Left renal pelvis (tissue), 4 donors: ENCODE results near the gene ATXN1. TPM values are rescaled to one million over a fixed set of nuclear protein-coding genes. Genes with fewer than 3 reads are reported as not detected.

Experiments used
- DNase-seq, 4 donors: peaks; one replicate each; pipeline ENCODE4 v3.0.0-alpha.2; 2013; ENCODE audit warnings: low read depth in 4 of 4, low spot score in 3 of 4
- polyA plus RNA-seq, 4 donors: library from polyadenylated mRNA; unstranded; fragments of 120-200 nt; gene quantifications; one replicate each; pipeline ENCODE4 v1.2.1, GENCODE V29; 2013; ENCODE audit not compliant: insufficient read length in 4 of 4

The ATXN1 gene
- polyA plus RNA-seq, 4 donors = 18.5 to 20.7 (median 19.3) TPM

GRCh38 chr6:16335176-16335575 is 426.1 kb downstream of the ATXN1 start:
- no peak for DNase-seq

- DNase-seq = no peak
Observed at GRCh38 chr6:16334671-16335070, 426.6 kb downstream of the ATXN1 start.

GRCh38 chr6:16333580-16333979 is 427.7 kb downstream of the ATXN1 start:
- no peak for DNase-seq

GRCh38 chr6:16332175-16332542 is 429.1 kb downstream of the ATXN1 start:
- peak in 3 of 4 donors; percentile 58 to 74 (median 64) for DNase-seq

- no peak for DNase-seq
Observed at GRCh38 chr6:16331384-16332174, 429.7 kb downstream of the ATXN1 start.

- no peak for DNase-seq
Observed at GRCh38 chr6:16329233-16329632, 432.0 kb downstream of the ATXN1 start.

GRCh38 chr6:16327777-16328325 is 433.4 kb downstream of the ATXN1 start:
- no peak for DNase-seq

GRCh38 chr6:16326971-16327776 is 434.1 kb downstream of the ATXN1 start:
- DNase-seq = no peak

GRCh38 chr6:16326531-16326930 is 434.7 kb downstream of the ATXN1 start:
- DNase-seq = no peak

GRCh38 chr6:16324606-16325225 is 436.5 kb downstream of the ATXN1 start:
- DNase-seq = no peak

- no peak for DNase-seq
Observed at GRCh38 chr6:16324184-16324583, 437.1 kb downstream of the ATXN1 start.

GRCh38 chr6:16322666-16323312 is 438.5 kb downstream of the ATXN1 start:
- DNase-seq = peak in 2 of 4 donors; percentile 55 to 74

- DNase-seq = no peak
Observed at GRCh38 chr6:16321826-16322225, 439.4 kb downstream of the ATXN1 start.

GRCh38 chr6:16321341-16321710 is 439.9 kb downstream of the ATXN1 start:
- no peak for DNase-seq

- DNase-seq = no peak
Observed at GRCh38 chr6:16320533-16321340, 440.5 kb downstream of the ATXN1 start.

GRCh38 chr6:16319813-16320532 is 441.3 kb downstream of the ATXN1 start:
- DNase-seq = no peak

GRCh38 chr6:16318953-16319720 is 442.1 kb downstream of the ATXN1 start:
- DNase-seq = no peak

- DNase-seq = no peak
Observed at GRCh38 chr6:16318538-16318937, 442.7 kb downstream of the ATXN1 start.
